GM23338 (cell line): ENCODE results near the gene RASGRF2.

Source experiments
- NANOG ChIP-seq: IDR thresholded peaks from 2 replicates; pipeline ENCODE4 v1.6.1; 2016; ENCODE audit warnings: antibody characterized with exemption, borderline replicate concordance
- POLR2AphosphoS5 ChIP-seq: IDR thresholded peaks from 2 replicates; pipeline ENCODE4 v1.6.1; 2016; ENCODE audit warnings: antibody characterized with exemption, low read depth
- TF ChIP-seq, protein P1 (sequence below), 2 experiments: fragments of 200-600 bp in 1 of 2; sonication (generic) in 1 of 2; conservative IDR thresholded peaks; 2 replicates each; pipeline versions ENCODE4 v1.5.1 to v1.6.1; 2016 to 2017; ENCODE audit warnings: antibody characterized with exemption in 2 of 2, low read depth in 2 of 2, mild to moderate bottlenecking in 2 of 2, moderate library complexity in 1 of 2
- TF ChIP-seq, protein P2 (sequence below): IDR thresholded peaks from one replicate; pipeline ENCODE4 v1.6.1; 2018; ENCODE audit warnings: antibody characterized with exemption; ENCODE audit not compliant: unreplicated experiment

GRCh38 chr5:80934751-80935150 is 25.4 kb upstream of the RASGRF2 start:
- TF ChIP-seq, protein P1, sequence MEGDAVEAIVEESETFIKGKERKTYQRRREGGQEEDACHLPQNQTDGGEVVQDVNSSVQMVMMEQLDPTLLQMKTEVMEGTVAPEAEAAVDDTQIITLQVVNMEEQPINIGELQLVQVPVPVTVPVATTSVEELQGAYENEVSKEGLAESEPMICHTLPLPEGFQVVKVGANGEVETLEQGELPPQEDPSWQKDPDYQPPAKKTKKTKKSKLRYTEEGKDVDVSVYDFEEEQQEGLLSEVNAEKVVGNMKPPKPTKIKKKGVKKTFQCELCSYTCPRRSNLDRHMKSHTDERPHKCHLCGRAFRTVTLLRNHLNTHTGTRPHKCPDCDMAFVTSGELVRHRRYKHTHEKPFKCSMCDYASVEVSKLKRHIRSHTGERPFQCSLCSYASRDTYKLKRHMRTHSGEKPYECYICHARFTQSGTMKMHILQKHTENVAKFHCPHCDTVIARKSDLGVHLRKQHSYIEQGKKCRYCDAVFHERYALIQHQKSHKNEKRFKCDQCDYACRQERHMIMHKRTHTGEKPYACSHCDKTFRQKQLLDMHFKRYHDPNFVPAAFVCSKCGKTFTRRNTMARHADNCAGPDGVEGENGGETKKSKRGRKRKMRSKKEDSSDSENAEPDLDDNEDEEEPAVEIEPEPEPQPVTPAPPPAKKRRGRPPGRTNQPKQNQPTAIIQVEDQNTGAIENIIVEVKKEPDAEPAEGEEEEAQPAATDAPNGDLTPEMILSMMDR (conservative IDR thresholded peaks at IDR 0.05; ENCODE audit: low read depth in 2 of 2) = peak; percentile 31 to 68
- TF ChIP-seq, protein P2, sequence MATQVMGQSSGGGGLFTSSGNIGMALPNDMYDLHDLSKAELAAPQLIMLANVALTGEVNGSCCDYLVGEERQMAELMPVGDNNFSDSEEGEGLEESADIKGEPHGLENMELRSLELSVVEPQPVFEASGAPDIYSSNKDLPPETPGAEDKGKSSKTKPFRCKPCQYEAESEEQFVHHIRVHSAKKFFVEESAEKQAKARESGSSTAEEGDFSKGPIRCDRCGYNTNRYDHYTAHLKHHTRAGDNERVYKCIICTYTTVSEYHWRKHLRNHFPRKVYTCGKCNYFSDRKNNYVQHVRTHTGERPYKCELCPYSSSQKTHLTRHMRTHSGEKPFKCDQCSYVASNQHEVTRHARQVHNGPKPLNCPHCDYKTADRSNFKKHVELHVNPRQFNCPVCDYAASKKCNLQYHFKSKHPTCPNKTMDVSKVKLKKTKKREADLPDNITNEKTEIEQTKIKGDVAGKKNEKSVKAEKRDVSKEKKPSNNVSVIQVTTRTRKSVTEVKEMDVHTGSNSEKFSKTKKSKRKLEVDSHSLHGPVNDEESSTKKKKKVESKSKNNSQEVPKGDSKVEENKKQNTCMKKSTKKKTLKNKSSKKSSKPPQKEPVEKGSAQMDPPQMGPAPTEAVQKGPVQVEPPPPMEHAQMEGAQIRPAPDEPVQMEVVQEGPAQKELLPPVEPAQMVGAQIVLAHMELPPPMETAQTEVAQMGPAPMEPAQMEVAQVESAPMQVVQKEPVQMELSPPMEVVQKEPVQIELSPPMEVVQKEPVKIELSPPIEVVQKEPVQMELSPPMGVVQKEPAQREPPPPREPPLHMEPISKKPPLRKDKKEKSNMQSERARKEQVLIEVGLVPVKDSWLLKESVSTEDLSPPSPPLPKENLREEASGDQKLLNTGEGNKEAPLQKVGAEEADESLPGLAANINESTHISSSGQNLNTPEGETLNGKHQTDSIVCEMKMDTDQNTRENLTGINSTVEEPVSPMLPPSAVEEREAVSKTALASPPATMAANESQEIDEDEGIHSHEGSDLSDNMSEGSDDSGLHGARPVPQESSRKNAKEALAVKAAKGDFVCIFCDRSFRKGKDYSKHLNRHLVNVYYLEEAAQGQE = no peak
- TF ChIP-seq POLR2AphosphoS5 (no peak), NANOG (no peak)
